HG02623 (cell line): ENCODE results near the gene ZBTB32.
"Not testable (repeated sequence)": the region's sequence is repeated elsewhere in the genome, so short reads cannot be mapped to it uniquely, and the experiment has no call there.

Source experiments
- ATAC-seq: cut with Tn5 transposase; IDR thresholded peaks from one replicate; pipeline ENCODE4 v1.9.1; 2021; ENCODE audit warnings: moderate library complexity; ENCODE audit not compliant: unreplicated experiment

The ZBTB32 gene, protein sequence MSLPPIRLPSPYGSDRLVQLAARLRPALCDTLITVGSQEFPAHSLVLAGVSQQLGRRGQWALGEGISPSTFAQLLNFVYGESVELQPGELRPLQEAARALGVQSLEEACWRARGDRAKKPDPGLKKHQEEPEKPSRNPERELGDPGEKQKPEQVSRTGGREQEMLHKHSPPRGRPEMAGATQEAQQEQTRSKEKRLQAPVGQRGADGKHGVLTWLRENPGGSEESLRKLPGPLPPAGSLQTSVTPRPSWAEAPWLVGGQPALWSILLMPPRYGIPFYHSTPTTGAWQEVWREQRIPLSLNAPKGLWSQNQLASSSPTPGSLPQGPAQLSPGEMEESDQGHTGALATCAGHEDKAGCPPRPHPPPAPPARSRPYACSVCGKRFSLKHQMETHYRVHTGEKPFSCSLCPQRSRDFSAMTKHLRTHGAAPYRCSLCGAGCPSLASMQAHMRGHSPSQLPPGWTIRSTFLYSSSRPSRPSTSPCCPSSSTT

DNA sequence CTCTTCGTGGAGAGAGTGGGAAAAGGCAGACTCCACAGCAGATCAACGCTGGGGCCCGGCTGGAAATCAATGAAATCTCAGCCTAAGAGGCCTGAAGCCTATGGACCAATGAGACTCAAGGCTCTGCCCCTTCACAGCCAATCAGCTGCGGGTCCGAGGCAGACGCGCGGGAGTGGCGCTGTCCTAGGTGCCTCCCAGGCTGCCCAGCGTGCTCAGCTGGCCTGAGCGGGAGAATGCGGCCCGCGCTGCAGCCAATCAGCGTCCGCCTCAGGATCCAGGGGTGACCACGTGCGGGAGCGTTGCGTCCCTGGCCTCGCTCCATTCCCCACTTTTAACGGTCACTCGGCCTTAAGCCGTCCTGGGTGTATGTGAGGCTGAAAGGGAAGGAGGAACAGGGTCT is at the start of gene ZBTB32:
ZBTB32 (plus strand) TSS at position 341 of the 400 bp plus-strand sequence. CDS start 10,069 bp downstream, outside the sequence.
- no peak for ATAC-seq

- not testable (repeated sequence) for ATAC-seq
Measured at GRCh38 chr19:35654828-35655227, 49.5 kb upstream of the ZBTB32 start.

- no peak for ATAC-seq
Measured at GRCh38 chr19:35655600-35655999, 48.8 kb upstream of the ZBTB32 start.

DNA sequence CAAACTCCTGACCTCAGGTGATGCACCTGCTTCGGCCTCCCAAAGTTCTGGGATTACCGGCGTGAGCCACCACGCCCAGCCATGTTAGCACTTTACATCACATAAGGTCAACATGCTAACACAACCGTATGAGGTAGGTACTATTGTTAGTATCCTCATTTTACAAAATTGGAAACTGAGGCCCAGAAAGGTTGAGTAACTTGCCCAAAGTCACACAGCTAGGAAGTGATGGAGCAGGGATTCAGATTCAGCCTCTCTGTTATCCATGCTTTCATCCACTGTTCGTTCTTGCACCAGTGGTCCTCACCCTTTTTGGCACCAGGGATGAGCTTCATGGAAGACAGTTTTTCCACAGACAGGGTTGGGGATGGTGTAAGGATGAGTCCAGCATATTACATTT is 47.7 kb upstream of the ZBTB32 start:
- no peak for ATAC-seq

GRCh38 chr19:35657904-35658700 is 46.3 kb upstream of the ZBTB32 start:
- no peak for ATAC-seq

- no peak for ATAC-seq
Measured at GRCh38 chr19:35661995-35662340, 42.4 kb upstream of the ZBTB32 start.

GRCh38 chr19:35663981-35664380 is 40.4 kb upstream of the ZBTB32 start:
- no peak for ATAC-seq

GRCh38 chr19:35665157-35665556 is 39.2 kb upstream of the ZBTB32 start:
- ATAC-seq = no peak

DNA sequence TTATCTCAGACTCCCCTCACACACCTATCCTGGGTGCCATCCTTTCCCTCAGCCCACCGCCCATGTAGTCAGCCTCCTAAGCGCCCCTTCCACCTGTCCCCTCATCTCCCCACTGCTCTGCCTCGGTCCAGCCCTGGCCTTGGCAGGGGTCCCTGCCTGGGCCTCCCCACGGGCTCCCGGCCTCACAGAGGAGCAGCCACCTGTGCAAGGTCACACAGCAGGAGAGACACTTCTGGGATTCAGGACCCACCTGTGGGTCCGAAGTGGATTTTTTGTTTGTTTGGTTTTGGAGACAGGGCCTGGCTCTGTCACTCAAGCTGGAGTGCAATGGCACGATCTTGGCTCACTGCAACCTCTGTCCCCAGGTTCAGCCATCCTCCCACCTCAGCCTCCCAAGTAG is 38.8 kb upstream of the ZBTB32 start:
- no peak for ATAC-seq

- no peak for ATAC-seq
Measured at GRCh38 chr19:35666251-35666913, 38.0 kb upstream of the ZBTB32 start, which contains the start of gene UPK1A. Gene UPK1A (plus strand): TSS chr19:35666517. CDS start chr19:35666813, 296 bp downstream.

DNA sequence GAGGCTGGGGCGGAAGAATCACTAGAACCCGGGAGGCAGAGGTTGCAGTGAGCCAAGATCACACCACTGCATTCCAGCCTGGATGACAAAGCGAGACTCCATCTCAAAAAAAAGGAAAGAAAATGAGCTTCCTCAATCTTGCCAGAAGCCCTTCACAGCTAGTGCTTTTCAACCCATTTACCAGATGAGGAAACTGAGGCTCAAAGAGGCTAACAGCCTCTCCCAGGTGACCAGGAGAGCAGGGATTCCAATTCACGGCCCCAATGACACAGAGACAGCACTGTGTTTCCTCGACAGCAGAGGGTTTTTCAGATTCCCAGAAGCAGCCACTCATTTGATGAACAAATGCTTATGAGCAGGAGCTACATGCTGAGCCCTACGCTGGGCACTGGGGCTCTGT is 34.8 kb upstream of the ZBTB32 start:
- no peak for ATAC-seq

DNA sequence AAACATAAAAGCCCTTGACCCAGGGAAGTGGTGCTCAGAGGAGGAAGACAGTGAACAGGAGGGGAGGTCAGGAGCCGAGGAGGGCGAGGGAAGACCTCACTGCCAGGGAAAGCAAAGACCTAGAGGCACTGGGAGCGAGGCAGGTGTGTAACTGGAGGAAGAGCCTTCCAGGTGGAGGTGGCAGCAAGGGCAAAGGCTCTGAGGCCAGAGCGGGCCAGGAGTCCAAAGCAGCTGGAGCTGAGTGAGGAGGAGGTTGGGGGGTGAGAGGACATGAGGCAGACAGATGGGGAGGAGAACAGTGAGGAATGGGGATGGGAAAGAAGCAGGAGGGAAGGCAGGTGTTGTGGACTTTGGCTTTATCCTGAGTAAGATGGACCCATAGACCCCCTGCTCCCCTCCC is 34.4 kb upstream of the ZBTB32 start:
- ATAC-seq = no peak

GRCh38 chr19:35670686-35671085 is 33.7 kb upstream of the ZBTB32 start:
- no peak for ATAC-seq

DNA sequence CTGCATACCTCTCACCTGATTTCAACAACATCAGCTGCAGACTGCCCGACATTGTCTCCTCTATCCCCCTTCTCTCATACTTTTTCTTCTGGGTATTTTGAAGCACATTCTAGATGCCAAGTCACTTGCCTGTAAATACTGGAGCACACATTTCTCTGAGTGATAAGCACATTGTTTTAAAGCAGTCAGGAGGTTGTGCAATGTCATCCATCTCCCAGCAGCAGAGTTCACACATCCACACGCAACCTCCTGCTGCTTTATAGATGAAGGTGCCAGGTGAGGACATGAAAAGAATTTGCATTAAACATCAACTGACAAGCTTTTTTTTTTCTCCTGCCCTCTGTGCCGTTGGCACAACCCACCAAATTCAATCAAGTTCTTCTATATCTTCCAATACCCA is 32.5 kb upstream of the ZBTB32 start:
- no peak for ATAC-seq

- no peak for ATAC-seq
Measured at GRCh38 chr19:35673121-35673804, 31.1 kb upstream of the ZBTB32 start.

GRCh38 chr19:35675589-35676140 is 28.7 kb upstream of the ZBTB32 start:
- no peak for ATAC-seq

DNA sequence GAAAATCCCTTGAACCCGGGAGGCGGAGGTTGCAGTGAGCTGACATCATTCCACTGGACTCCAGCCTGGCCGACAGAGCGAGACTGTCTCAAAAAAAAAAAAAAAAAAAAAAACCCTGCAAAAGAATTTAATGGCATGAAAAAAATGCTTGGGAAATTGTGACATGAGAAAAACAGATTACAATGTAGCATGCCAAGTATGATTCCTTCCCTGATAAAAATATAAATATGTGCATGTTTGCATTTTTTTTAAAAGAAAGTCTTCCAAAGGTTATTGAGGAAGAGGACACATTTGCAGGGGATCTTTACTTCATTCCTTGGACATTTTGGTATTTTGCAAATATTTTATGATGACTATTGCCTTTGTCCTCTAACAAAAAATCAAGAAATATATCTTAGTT is 14.5 kb upstream of the ZBTB32 start:
- no peak for ATAC-seq

- not testable (repeated sequence) for ATAC-seq
Measured at GRCh38 chr19:35691106-35691505, 13.3 kb upstream of the ZBTB32 start.

DNA sequence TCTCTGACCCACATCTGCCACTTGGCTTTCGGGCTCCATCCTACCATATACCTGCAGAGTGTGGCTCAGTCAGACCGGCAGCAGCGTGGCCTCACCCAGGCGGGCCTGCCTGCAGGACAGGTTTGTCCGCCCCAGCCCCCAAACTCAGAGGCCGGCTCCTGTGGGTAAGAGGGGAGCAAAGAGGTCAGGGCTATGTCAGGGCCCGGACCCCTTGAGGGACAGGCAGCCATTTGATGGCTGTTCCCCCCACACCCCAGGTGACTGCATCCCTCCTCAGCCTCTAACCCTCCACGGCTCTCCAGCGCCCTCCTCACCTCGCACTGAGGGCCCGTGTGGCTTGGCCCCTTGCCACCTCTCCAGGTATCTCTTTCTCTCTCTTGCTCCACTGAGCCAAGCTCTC is 12.3 kb upstream of the ZBTB32 start:
- ATAC-seq = no peak

GRCh38 chr19:35693422-35693821 is 10.9 kb upstream of the ZBTB32 start:
- ATAC-seq = no peak
